Pancreas (tissue), 10 donors: ENCODE measurements around the gene EGF. TPM values are rescaled to one million over a fixed set of nuclear protein-coding genes. Genes with fewer than 3 reads are reported as not detected.

Source experiments
- ATAC-seq, 4 donors: fragments of 200-7000 bp; cut with Tn5 transposase; one replicate each; pipeline versions ENCODE4 v1.8.0 to v1.9.1; 2020; ENCODE audit warnings: mild to moderate bottlenecking in 4 of 4, moderate library complexity in 4 of 4
- DNase-seq, 6 donors: peaks; one replicate each; pipeline ENCODE4 v3.0.0-alpha.2; 2020
- FAIRE-seq: peaks from 2 replicates; lab custom pipeline; 2012; peaks lifted over from hg19 to GRCh38; lab: Jason Lieb, UNC
- H3K27ac ChIP-seq, 4 donors: fragments of 200-600 bp; sonication (generic); 1 replicate in 3 of 4; 2 replicates in 1 of 4; pipeline versions ENCODE4 v1.5.0 to v1.8.0; 2020
- H3K27me3 ChIP-seq, 4 donors: fragments of 200-600 bp; one replicate each; pipeline ENCODE4 v1.8.0; 2021
- H3K36me3 ChIP-seq, 3 donors: fragments of 200-600 bp; sonication (generic) in 1 of 3; one replicate each; pipeline versions ENCODE4 v1.5.0 to v1.8.0; 2020 to 2021
- H3K4me1 ChIP-seq, 3 donors: fragments of 200-600 bp; one replicate each; pipeline ENCODE4 v1.8.0; 2021
- H3K4me3 ChIP-seq, 4 donors: fragments of 200-600 bp; sonication (generic) in 2 of 4; one replicate each; pipeline versions ENCODE4 v1.5.0 to v1.8.0; 2020 to 2021
- H3K9me3 ChIP-seq, 4 donors: fragments of 200-600 bp; one replicate each; pipeline ENCODE4 v1.8.0; 2021
- WGBS, 2 donors: extraction: QIAGEN DNeasy Blood & Tissue Kit; methylation state at CpG; one replicate each; pipeline ENCODE4 v1.1.7; 2013; 5-methylcytosine and 5-hydroxymethylcytosine counted together
- intact Hi-C, 3 donors: fragments of 100-400 bp; cut with DNase I; formaldehyde crosslinking; loops; one replicate each; pipeline versions ENCODE4 v1.11.1 to v1.14.2; 2022
- polyA plus RNA-seq, 2 donors: library from polyadenylated mRNA; stranded (reverse); fragments of 200-250 nt; gene quantifications; one replicate each; pipeline ENCODE4 v1.2.3, GENCODE V29; 2013
- total RNA-seq, 6 donors: library from RNA; stranded (reverse); fragmentation: NEBNext Ultra II Directional in 4 of 6; extraction: Animal tissue kit (Norgen Biotek cat#: 25700) in 4 of 6; gene quantifications; one replicate each; pipeline versions ENCODE4 v1.2.1 to v1.2.4, GENCODE V29; 2021 to 2023
- TF ChIP-seq, protein P1 (sequence below), 4 donors: fragments of 200-600 bp; sonication (generic) in 3 of 4; IDR thresholded peaks; one replicate each; pipeline versions ENCODE4 v1.5.0 to v1.8.0; 2021; ENCODE audit warnings: antibody characterized with exemption in 4 of 4
- donor health status: healthy with polysubstance abuse.
- donor health status: DM: no; HTN: no; CAD: no; lungs with moderate emphysema.
- donor health status: DM: no; HTN: no; CAD: no.
- donor health status: control.
- donor health status: control.
- donor health status: Bipolar disorder and iron deficiency.
- donor health status: DM: yes; HTN: yes; CAD: no.
- donor health status: DM: no; HTN: no; CAD: no.
- donor health status: DM: no; HTN: no; CAD: no.
- donor health status: DM: yes; HTN: yes; CAD: no.

EGF gene
- total and polyA plus RNA-seq, 8 donors, result 12.8 to 67.2 (median 23.1) TPM

DNA sequence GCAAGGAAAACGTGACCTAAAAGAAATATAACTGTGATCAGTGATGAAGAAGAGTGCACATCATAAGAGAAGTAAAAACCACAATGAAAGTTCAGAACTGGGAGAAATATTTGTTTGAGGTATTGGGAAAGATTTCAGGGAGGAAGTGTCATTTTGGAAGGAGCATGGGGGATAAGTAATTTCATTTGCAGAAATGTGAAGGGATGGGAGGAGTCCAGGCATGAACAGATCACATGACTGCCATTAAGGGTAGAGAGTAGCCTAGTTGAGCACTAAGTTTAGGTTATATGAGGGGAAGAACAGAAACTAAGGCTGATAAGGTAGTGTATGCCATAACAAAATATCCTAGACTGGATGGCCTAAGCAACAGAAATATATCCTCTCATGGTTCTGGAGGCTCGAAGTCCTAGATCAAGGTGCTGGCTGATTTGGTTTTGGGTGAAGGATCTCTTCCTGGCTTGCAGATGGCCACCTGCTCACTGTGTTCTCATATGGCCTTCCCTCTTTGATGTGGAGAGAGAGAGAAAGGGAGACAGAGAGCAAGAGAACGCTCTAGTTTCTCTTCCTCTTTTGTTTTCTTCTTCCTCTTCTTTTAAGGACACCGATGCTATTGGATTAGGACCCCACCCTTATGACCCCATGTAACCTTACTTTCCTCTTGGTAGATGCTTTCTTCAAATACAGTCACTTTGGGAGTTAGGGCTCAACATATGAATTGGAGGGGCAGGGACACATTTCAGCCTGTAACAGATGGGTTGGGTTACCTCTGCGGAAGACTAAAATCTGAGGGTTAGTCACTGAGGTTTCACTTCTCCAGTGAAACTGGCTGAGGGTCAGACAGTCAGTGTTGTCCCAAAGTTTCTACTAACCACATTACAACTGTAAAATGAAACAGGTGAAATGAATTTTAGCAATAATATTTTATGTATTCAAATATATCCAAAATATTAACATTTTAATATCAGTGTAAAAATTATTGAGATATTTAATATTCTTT lies 77.9 kb downstream of the EGF start:
- intact Hi-C loops, result no loop called here
- H3K4me1 ChIP-seq, result no peaks in the 10 kb centered on the region
- TF ChIP-seq, protein P1, sequence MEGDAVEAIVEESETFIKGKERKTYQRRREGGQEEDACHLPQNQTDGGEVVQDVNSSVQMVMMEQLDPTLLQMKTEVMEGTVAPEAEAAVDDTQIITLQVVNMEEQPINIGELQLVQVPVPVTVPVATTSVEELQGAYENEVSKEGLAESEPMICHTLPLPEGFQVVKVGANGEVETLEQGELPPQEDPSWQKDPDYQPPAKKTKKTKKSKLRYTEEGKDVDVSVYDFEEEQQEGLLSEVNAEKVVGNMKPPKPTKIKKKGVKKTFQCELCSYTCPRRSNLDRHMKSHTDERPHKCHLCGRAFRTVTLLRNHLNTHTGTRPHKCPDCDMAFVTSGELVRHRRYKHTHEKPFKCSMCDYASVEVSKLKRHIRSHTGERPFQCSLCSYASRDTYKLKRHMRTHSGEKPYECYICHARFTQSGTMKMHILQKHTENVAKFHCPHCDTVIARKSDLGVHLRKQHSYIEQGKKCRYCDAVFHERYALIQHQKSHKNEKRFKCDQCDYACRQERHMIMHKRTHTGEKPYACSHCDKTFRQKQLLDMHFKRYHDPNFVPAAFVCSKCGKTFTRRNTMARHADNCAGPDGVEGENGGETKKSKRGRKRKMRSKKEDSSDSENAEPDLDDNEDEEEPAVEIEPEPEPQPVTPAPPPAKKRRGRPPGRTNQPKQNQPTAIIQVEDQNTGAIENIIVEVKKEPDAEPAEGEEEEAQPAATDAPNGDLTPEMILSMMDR (IDR thresholded peaks at IDR 0.05), result no peak
- ATAC-seq (peak in 2 of 4 donors; percentile 41 to 53), DNase-seq (no peak), FAIRE-seq (no peak)
- no peak overlapping the region for H3K4me3 ChIP-seq
- no peaks in the 10 kb centered on the region for H3K9me3 ChIP-seq
- H3K27me3 ChIP-seq, result no peaks in the 10 kb centered on the region
- H3K27ac ChIP-seq, result no peak overlapping the region
- WGBS, 2 donors, result 92 to 94% methylated on average over 5 of the region's 5 CpGs
- peaks cover 0 to 16% (median 0%) of the 10 kb centered on the region in 3 donors for H3K36me3 ChIP-seq

- Histone ChIP-seq H3K4me3 (no peak overlapping the region), H3K27me3 (no peaks in the 10 kb centered on the region), H3K4me1 (no peaks in the 10 kb centered on the region), H3K27ac (no peak overlapping the region), H3K36me3 (peaks cover 0 to 11% (median 0%) of the 10 kb centered on the region in 3 donors), H3K9me3 (no peaks in the 10 kb centered on the region)
- TF ChIP-seq, protein P1 (IDR thresholded peaks at IDR 0.05), result no peak
- no peak for ATAC-seq
- 20 to 24% methylated on average over 4 of the region's 4 CpGs for WGBS, 2 donors
- FAIRE-seq, result no peak
- no peak for DNase-seq
- intact Hi-C loops, result no loop called here
Measured at GRCh38 chr4:109993116-109993515, 80.4 kb downstream of the EGF start.

- intact Hi-C loops, result no loop called here
- no peak overlapping the region for H3K27ac ChIP-seq
- FAIRE-seq, result no peak
- H3K9me3 ChIP-seq, result no peaks in the 10 kb centered on the region
- ATAC-seq, result no peak
- no peaks in the 10 kb centered on the region for H3K4me1 ChIP-seq
- TF ChIP-seq, protein P1 (IDR thresholded peaks at IDR 0.05), result no peak
- DNase-seq, result no peak
- no peaks in the 10 kb centered on the region for H3K27me3 ChIP-seq
- no peak overlapping the region for H3K4me3 ChIP-seq
- H3K36me3 ChIP-seq, result no peaks in the 10 kb centered on the region
- 62 to 64% methylated on average over 4 of the region's 4 CpGs for WGBS, 2 donors
Measured at GRCh38 chr4:109994415-109994827, 81.7 kb downstream of the EGF start.

GRCh38 chr4:109996526-109996925 lies 83.8 kb downstream of the EGF start:
- WGBS, 2 donors, result 67 to 72% methylated on average over 3 of the region's 3 CpGs
- Histone ChIP-seq H3K36me3 (no peaks in the 10 kb centered on the region), H3K27me3 (no peaks in the 10 kb centered on the region), H3K27ac (no peak overlapping the region), H3K4me1 (no peaks in the 10 kb centered on the region), H3K9me3 (no peaks in the 10 kb centered on the region), H3K4me3 (no peak overlapping the region)
- no peak for ATAC-seq
- FAIRE-seq, result no peak
- intact Hi-C loops, result loop anchor here in 1 of 3 donors (5.0 kb wide), 1 partner anchor 521 kb away; no protein-coding TSS in a partner anchor
- TF ChIP-seq, protein P1 (IDR thresholded peaks at IDR 0.05), result no peak
- DNase-seq, result no peak
